Measurements from ENCODE around the gene INPP5A.

GRCh38 chr10:132721725-132722124 lies 184.1 kb downstream of the INPP5A start:
- TF ChIP-seq CTCF (IDR thresholded peaks at IDR 0.05) (no peak), EZH2 (IDR thresholded peaks at IDR 0.05) (no peak), EZH2phosphoT487 (IDR thresholded peaks at IDR 0.05) (no peak)
